HG02588 (cell line): ENCODE results near the gene BOLA3.
"Not testable (repeated sequence)": the region's sequence is repeated elsewhere in the genome, so short reads cannot be mapped to it uniquely, and the experiment has no call there.

Source experiments
- ATAC-seq: cut with Tn5 transposase; IDR thresholded peaks from one replicate; pipeline ENCODE4 v1.9.1; 2021; ENCODE audit warnings: mild to moderate bottlenecking, moderate library complexity; ENCODE audit not compliant: unreplicated experiment

BOLA3 gene

DNA sequence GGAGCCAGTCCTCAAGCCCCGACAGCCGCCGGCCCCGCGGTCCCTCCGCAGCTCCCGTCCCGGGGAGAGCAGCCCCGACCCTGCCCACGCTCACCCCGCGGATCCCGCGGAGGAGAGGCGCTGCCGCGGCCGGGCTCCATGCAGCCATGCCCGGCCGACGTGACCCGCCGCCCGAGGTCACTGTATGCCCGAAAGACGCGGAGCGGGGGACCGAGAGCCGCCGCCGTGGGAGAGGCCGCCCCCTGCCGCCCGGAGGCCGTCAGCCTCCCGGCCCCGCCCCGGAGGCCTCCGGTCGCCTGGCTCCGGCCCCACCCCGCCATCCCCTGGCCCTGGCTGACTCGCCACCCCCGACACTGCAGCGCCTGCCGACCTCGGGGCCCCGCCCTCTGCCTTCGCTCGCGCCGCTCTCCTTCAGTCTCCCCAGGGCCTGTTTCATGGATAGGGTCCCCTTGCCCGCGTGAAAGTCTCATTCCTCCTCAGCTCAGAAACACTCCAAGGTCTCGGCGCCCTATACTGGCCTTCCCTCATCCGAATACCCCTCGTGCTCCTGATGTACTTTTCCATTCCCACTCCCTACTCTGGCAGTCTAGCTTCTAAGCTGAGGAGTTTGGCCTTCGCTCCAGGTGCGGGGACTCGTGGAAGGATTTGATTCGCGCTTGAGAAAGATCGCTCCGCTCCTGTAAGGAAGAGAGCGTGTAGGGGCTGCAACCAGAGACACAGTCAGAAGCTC, at the start of gene BOLA3:
TSS of gene BOLA3 (minus strand) at position 186 of the 730 bp plus-strand sequence. CDS start at position 148, 38 bp downstream.
- peak; percentile 95 for ATAC-seq

- ATAC-seq = no peak
These were observed 49.3 kb upstream of the BOLA3 start for GRCh38 chr2:74197049-74197448.

GRCh38 chr2:74194799-74195198, 47.1 kb upstream of the BOLA3 start:
- ATAC-seq = no peak

- ATAC-seq = no peak
These were observed 44.1 kb upstream of the BOLA3 start for GRCh38 chr2:74191596-74192380.

GRCh38 chr2:74188696-74189095, 41.0 kb upstream of the BOLA3 start:
- no peak for ATAC-seq

DNA sequence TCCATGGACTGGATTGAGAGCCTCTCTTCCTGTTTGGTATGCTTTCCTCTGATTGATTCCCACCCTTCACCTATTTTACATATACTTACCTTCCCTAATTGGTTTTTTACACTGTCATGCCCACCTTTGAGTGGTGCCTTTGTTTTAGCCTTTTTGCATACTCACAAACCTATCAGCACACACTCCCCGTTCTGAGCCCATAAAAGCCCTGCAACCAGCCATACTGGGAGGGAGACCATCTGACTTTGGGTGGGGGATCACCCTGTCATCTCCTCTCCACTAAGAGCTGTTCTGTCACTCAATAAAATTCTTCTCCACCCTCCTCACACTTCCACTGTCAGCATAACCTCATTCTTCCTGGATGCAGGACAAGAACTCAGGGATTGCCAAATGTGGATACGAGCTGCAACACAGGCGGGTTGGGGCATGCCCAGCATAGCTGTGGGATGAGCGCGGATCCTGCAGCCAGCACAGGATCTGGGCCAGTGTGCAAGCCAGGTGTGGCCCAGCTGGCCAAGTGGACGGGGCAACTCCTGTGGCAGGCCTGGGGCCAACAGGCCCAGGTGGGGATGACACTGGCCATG, 40.4 kb upstream of the BOLA3 start:
- no peak for ATAC-seq

DNA sequence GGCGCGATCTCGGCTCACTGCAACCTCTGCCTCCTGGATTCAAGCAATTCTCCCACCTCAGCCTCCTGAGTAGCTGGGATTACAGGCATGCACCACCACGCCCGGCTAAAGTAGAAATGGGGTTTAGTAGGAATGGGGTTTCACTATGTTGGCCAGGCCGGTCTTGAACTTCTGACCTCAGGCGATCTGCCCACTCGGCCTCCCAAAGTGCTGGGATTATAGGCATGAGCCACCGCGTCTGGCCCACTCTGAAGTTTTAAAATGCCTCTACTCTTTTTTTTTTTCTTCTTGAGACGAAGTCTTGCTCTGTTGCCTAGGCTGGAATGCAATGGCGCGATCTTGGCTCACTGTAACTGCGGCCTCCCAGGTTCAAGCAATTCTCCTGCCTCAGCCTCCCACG, 39.0 kb upstream of the BOLA3 start:
- ATAC-seq = not testable (repeated sequence)

GRCh38 chr2:74186038-74186437, 38.3 kb upstream of the BOLA3 start:
- ATAC-seq = peak; percentile 49

GRCh38 chr2:74183878-74184277, 36.2 kb upstream of the BOLA3 start:
- ATAC-seq = no peak

GRCh38 chr2:74181739-74182138, 34.0 kb upstream of the BOLA3 start:
- peak; percentile 27 for ATAC-seq

- peak; percentile 5 for ATAC-seq
These were observed 31.6 kb upstream of the BOLA3 start for GRCh38 chr2:74179063-74179865.

GRCh38 chr2:74178211-74179062, 30.7 kb upstream of the BOLA3 start, which contains the start of gene MOB1A:
Gene MOB1A, minus strand, starts transcription at chr2:74178879. Its CDS starts 205 bp downstream, at chr2:74178674.
- peak; percentile 75 for ATAC-seq

DNA sequence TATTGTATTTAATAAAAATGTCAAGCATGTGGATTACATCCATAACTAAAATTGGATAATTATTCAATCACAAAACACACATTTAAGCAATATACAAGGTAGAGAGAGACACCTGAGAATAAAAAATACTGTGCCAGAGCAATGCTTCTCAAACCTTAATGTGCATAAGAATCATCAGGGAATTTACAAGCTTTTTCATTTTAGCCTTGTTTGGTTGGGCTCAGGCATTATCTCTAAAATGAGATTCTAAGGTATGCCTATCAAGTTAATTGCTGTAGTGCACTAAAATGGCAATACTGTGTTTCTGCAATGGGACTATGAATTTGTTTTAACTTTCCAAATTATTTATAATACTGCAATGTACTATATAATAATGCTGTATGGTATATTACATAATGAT, 30.0 kb upstream of the BOLA3 start:
- ATAC-seq = no peak

DNA sequence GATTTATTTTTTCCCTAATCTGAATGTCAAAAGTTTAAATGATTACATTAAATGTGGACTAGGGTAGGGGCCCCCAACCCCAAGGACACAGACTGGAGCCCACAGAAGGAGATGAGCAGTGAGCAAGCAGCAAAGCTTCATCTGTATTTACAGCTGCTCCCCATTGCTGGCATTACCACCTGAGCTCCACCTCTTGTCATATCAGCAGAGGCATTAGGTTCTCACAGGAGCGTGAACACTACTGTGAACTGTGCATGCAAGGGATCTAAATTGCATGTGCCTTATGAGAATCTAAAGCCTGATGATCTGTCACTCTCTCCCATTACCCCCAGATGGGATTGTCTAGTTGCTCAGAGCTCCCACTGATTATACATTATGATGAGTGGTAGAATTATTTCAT, 27.2 kb upstream of the BOLA3 start:
- no peak for ATAC-seq

DNA sequence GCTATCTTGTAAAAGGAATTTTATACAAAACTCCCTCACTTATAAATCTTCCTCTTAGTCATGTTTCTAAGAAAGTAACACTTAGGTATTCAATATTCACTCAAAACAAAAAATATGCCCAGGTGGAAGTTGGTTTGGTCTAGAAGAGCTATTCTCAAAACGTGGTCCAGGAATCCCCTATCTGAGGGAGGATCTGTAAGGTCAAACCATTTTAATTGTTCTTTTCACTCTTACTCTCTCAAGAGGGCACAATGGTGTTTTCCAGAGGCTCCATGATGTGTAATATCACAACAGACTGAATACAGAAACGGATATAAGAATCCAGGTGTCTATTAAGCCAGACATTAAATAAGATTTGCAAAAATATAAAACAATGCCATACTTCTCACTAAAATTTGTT, 21.0 kb upstream of the BOLA3 start:
- no peak for ATAC-seq

GRCh38 chr2:74164761-74165160, 17.0 kb upstream of the BOLA3 start:
- no peak for ATAC-seq

GRCh38 chr2:74162951-74163350, 15.2 kb upstream of the BOLA3 start:
- ATAC-seq = no peak

DNA sequence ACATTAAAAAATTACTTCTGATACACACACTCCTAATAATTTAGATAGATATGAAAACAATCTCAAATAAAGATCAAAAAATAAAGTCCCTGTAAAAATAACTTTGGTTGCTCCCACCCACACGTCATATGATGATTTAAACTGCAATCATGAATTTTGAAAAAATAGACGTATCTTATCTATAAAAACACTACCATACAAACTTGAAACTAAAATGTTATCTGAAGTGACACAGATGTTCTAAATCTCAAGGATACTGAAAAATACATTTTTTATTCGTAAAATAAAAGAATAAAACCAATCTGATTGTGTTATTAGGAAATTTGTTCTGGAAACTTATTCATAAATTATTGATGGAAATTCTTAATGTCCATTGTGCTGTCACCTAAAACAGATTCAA, 8.1 kb upstream of the BOLA3 start:
- no peak for ATAC-seq

DNA sequence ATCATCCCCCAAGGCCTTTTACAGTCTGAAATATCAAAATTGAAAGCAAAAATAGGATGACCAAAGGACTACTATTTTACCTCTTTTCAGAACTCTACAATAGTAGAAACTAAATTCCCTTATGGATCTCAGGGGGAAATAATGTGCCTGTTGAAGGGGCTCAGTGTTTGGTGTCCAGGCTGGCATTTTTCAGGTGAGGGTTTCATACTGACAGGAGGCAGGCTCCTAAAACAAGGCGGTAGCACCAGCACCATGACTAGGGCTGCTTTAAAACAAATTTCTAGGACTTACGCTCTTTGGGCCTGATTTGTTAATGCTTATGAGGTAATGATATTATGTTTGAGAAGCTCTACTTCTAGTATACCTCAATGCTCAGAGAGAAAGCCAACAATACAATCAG, 5.2 kb upstream of the BOLA3 start:
- no peak for ATAC-seq
